GDM1 (cell line): ENCODE measurements around the gene RHBDD1.
A peak's percentile ranks its signal among the peaks of the same experiment; 100 is the strongest.

Source experiments
- DNase-seq: peaks from one replicate; lab custom pipeline; 2025; lab: John Stamatoyannopoulos, UW

The RHBDD1 gene, protein sequence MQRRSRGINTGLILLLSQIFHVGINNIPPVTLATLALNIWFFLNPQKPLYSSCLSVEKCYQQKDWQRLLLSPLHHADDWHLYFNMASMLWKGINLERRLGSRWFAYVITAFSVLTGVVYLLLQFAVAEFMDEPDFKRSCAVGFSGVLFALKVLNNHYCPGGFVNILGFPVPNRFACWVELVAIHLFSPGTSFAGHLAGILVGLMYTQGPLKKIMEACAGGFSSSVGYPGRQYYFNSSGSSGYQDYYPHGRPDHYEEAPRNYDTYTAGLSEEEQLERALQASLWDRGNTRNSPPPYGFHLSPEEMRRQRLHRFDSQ

GRCh38 chr2:226835796-226836547 lies at the start of gene RHBDD1:
Gene RHBDD1, plus strand, starts transcription at chr2:226836054. Its CDS starts 28,640 bp downstream, at chr2:226864694.
- peak; percentile 90 for DNase-seq

- no peak for DNase-seq
Observed at GRCh38 chr2:226788064-226788463, 47.8 kb upstream of the RHBDD1 start.

GRCh38 chr2:226788881-226789490 lies 46.9 kb upstream of the RHBDD1 start:
- DNase-seq = no peak

DNA sequence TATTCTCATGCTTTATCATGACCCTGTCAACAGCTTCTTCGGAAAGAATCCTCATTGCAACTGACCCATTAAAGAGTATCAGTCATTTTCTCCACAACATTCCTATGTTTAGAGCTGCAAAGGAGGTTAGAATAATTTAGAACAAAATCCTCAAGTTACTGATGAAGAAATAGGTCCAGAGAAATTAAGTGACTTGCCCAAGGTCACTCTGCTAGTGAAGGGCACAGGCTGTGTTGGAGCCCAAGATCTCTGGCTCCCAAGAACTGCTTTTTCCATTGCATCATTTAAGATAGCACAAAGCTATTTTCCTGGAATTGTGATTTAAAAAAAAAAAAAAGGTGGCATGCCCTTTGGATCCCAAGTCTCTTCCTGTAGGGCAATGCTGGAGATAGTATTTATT lies 45.8 kb upstream of the RHBDD1 start:
- DNase-seq = no peak

- no peak for DNase-seq
Observed at GRCh38 chr2:226790431-226790830, 45.4 kb upstream of the RHBDD1 start.

DNA sequence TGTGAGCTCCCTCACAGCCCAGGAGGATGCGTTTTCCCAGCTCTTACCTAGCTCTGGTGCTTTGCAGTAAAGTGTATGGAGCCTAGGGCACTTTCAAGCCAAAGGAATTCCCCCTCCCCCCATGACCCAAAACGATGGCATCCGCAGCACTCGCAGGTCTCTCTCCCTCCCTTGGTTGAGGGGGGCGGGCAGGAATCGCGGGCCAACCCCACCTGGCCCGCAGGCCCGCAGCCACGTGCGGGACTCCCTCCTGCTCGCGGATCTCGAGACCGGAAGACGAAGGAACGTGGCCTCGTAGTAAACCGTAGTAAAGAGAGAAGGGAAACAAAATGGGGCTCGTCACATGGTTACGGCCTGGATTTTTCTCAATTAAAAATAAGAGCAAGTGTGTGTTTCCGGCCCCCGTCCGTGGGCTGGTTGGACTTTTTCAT lies 44.8 kb upstream of the RHBDD1 start:
- DNase-seq = no peak

DNA sequence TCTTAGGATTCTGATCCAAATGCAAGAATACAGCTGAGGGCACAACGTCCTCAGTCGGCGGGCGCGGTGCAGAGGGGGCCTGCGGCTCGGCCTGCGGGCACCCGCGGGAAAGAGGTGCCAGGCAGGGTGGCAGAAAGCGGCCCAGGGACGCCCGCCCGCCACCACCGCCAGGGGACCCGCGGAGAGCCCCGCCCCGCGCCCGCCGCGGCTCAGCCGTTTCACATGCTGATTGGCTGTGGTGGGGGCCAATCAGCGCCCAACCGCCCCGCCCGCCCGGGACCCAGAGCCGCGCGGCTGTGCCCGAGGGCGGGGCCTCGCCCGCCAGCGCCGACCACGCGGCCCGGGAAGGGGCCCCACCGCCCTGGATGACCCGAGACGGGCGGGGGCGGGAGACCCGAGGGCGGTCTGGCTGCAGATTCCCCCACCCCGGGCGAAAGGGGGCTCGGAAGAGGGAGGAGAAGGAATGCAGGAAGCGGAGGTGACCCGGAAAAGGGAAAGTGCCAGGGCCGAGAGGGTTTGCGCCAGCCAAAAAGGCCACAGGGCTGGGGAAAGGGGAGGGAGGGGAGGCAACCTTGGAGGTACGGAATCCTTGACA lies 44.3 kb upstream of the RHBDD1 start:
- peak; percentile 79 for DNase-seq

DNA sequence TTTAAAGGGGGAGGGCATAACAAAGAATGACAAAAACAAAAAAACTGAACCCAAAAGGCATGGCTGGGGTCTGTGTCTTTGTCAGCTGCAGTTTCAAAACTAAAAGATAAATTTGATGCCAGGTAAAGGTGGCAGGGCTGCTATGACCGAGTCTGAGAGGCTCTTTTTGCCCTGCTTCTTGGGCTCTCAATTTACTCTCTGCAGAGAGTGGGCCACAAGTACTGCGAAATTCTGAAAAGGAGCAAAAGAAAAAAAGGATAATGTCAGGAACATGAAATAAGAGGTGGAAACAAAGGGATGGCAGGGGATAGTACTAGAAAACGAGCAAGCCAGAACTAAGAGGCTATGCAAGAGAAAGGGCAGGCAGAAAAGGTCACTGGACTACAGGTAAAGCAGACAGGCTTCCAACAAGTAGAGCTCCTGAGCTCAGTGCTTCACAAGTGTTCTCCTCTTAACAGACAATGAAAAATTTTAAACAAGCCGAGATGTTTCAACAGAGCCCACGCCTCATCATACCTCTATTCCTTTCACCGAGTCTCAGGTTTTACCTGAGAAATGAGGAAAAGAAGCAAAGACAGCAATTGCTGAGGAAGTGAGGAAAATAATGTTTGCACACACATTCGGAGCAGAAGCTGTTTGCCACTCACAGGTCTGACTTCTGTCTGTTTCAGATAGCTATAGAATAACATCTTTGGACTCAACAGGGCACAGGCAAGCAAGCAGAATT lies 43.5 kb upstream of the RHBDD1 start:
- no peak for DNase-seq

DNA sequence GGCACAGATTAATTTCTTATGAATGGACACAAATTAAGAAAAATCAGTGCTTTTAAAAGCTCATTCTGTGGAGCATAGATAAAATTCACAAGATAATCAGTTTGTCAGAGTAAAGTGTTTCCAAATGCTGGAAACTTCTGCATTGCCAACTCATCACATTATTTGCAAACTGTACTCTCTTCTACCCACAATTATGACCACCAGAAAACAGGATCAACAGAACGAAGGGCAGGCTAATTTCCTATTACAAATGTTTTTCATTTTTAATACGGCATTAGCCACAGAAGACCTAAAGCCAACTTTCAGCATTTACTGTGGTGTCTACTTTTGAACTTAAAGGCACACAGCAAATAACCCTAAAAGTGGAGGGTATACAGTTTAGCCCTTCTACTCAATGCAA lies 42.2 kb upstream of the RHBDD1 start:
- no peak for DNase-seq

DNA sequence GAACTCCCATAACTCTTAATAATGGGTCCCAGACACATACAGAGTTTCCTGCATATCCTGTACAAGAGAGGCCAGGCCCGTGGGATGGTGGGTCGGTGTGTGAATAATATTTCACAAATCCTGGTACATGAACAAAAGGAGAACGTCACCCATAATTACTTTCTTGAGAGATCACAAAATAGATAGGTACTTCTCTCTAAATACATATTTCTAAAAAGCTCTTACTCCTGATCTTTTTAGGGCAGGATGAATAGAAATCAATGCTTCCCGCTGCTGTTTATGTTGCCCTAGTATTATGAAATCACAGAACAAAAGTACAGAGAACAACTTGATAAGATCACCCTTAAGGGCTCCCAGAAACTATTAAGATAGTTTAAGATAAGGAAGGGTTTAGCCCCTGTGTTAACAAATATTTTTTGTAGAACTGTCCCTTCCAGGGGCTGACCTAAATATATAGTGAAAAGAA lies 41.6 kb upstream of the RHBDD1 start:
- DNase-seq = no peak

DNA sequence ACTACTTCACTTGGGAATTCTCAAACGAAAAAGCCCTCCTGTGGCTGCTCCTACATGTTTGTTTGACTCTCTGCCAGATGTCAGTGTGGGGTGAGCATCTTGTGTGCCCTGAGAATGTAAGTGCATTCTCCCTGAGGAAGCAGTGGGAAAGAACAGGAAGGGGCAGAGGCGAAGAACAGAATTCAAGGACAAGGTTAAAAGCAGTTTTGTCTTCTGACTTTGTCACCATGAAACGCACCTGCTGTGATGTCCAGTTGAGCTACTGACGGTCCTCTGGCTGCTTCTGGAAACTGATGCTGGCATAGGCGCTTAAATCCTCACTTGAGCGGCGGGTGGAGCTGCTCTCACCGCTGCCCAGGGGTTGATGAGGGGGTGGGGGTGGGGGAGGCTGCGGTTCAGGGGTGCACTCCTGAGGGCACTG lies 41.1 kb upstream of the RHBDD1 start:
- no peak for DNase-seq

- no peak for DNase-seq
Observed at GRCh38 chr2:226795281-226796011, 40.4 kb upstream of the RHBDD1 start.

- DNase-seq = no peak
Observed at GRCh38 chr2:226796012-226796839, 39.6 kb upstream of the RHBDD1 start.

DNA sequence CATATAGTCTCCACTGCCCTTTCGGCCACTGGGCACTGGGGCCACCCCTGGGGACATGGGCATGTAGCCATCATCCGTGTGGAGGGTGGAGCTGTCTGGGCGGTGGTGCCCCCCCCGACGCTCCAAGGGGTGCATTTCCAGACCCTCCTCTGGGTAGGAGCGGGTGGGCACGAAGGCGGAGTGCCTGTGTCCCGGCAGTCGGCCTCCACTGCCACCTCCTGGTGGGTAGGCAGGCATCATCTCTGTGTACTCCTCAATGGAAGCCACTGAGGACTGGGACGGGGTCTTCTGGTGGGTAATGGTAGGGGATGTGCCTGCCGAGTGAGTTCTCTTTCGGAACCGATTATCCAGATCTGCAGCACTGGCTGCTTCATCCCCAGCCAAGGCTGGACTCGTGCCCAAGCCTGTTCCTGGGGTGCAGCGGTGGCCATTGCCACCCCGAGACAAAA lies 39.0 kb upstream of the RHBDD1 start:
- no peak for DNase-seq

GRCh38 chr2:226797289-226797988 lies 38.4 kb upstream of the RHBDD1 start:
- no peak for DNase-seq

- no peak for DNase-seq
Observed at GRCh38 chr2:226797989-226798421, 37.8 kb upstream of the RHBDD1 start.

- DNase-seq = no peak
Observed at GRCh38 chr2:226798422-226799210, 37.2 kb upstream of the RHBDD1 start.

DNA sequence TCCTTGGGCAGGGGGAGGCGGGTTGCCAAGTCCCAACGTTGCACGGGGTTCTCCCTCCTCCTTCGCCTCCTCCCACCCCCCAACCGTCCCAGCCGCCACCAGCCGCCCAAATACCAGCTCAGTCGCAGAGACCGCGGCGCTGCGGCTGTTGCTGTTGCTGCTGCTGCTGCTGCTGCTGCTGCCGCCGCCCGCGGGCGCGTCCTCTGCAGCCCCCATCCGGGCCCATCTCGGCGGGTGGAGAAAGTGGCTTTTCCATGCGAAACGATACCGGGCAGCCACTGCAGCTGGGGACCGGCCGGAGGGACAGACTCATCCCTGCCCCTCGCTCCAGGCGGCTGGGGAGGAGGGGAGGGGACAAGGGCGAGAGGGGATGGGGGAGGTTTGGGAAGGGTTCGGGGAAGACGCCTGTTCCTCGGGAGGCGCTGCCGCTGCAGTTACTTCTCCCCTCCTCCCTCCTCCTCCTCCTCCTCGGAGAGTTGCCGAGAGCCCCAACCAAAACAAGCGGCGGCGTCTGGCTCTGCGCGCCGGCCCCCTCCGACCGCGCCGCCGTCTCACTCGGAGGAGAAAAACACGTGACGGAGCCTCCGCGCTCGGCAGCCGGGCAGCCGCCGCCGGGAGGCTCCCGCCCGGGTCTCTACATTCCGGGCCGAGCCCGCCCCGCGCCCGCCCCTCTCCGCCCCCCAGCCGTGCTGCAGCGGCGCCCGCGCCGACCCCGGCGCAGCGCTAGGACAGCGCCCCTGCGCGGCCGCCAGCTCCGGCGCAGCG lies 36.5 kb upstream of the RHBDD1 start, which contains the start of gene IRS1:
TSS of gene IRS1 (minus strand) at position 610 of the 765 bp plus-strand sequence. CDS start 1,082 bp downstream, outside the sequence.
- DNase-seq = no peak
